Fibroblast of villous mesenchyme (primary cell): Measurements from ENCODE around the gene UBE2V1. TPM values are rescaled to one million over a fixed set of nuclear protein-coding genes. Genes with fewer than 3 reads are reported as not detected.
"Not testable (repeated sequence)": the region's sequence is repeated elsewhere in the genome, so short reads cannot be mapped to it uniquely, and the experiment has no call there.

ENCODE experiments used
- DNase-seq: peaks from one replicate; pipeline ENCODE4 v3.0.0-alpha.2; 2010; ENCODE audit warnings: low read depth
- H3K4me3 ChIP-seq: 2 replicates; pipeline ENCODE4 v1.5.1; 2011; ENCODE audit warnings: low read depth, mild to moderate bottlenecking, low read length
- total RNA-seq: library from RNA; depleted of rRNA; stranded (reverse); fragments of >200 nt; gene quantifications from 2 replicates; pipeline ENCODE4 v1.2.3, GENCODE V29; 2012
- TF ChIP-seq, protein P1 (sequence below): IDR thresholded peaks from 2 replicates; pipeline ENCODE4 v1.5.1; 2012; ENCODE audit warnings: low read depth, mild to moderate bottlenecking, low read length; ENCODE audit not compliant: insufficient read depth

UBE2V1 gene
- total RNA-seq, result 88.1 and 90.2 TPM in 2 replicates

DNA sequence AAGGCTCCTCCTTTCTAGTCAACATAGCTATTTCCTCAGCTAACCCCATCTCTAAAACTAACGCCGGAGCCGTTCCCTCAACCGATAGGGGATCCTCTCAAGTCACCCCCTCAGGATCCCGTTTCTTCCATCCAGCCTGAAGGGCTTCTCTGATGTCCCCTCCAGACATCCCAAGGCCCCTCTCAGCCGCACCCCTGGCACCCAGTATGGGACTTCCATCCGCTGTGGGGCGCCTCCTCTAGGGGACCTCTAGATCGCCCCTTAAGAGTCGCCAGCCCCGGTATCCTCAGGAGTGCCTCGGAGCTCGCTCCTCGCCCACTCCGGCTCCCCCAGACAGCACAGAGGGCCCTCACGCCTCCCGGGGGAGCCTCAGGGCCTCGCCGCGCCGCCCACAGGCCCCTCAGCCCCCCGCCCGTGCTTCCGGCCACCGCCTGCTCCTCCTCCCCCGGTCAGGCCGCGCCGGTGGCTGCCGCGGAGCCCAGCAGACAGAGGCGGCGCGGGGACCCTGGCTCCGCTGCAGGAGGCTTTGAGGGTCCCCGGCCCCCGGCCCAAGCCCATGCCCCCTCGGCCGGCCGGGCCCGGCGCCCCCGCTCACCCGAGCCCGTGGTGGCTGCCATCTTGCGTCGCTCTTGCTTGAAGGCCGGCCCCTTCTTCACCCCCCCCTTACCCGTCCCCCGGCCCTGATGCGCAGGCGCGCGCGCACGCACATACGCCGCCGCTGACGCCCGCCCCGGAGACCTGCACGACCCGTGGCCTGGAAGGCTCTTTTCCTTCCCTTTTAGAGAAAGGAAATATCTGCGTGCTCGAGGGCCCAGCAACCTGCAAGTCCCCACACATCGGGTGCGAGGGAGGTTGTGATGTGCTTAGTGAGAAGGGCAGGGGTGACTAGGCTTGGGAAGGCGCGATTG is at the start of gene UBE2V1:
UBE2V1 (minus strand) TSS at position 639 of the 908 bp plus-strand sequence; CDS start at position 617, 22 bp downstream.
- TF ChIP-seq, protein P1, sequence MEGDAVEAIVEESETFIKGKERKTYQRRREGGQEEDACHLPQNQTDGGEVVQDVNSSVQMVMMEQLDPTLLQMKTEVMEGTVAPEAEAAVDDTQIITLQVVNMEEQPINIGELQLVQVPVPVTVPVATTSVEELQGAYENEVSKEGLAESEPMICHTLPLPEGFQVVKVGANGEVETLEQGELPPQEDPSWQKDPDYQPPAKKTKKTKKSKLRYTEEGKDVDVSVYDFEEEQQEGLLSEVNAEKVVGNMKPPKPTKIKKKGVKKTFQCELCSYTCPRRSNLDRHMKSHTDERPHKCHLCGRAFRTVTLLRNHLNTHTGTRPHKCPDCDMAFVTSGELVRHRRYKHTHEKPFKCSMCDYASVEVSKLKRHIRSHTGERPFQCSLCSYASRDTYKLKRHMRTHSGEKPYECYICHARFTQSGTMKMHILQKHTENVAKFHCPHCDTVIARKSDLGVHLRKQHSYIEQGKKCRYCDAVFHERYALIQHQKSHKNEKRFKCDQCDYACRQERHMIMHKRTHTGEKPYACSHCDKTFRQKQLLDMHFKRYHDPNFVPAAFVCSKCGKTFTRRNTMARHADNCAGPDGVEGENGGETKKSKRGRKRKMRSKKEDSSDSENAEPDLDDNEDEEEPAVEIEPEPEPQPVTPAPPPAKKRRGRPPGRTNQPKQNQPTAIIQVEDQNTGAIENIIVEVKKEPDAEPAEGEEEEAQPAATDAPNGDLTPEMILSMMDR, result peak; percentile 39
- H3K4me3 ChIP-seq, result peak within 1 kb of the TSS; percentile 85
- DNase-seq, result peak; percentile 93

DNA sequence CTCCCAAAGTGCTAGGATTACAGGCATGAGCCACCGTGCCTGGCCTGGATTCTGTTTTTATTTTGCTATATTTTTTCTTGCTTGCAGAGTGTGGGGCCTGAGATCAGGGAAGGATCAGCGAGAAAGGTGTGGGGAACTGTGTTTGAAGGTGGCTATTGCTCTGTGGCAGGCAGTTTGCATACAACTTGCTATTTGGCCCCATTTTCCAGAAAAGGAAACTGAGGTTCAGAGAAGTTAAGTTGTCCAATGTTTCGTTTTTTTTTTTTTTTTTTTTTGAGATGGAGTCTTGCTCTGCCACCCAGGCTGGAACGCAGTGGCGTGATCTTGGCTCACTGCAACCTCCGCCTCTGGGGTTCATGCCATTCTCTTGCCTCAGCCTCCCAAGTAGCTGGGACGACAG is 48.5 kb upstream of the UBE2V1 start:
- H3K4me3 ChIP-seq, DNase-seq: not testable (repeated sequence)

DNA sequence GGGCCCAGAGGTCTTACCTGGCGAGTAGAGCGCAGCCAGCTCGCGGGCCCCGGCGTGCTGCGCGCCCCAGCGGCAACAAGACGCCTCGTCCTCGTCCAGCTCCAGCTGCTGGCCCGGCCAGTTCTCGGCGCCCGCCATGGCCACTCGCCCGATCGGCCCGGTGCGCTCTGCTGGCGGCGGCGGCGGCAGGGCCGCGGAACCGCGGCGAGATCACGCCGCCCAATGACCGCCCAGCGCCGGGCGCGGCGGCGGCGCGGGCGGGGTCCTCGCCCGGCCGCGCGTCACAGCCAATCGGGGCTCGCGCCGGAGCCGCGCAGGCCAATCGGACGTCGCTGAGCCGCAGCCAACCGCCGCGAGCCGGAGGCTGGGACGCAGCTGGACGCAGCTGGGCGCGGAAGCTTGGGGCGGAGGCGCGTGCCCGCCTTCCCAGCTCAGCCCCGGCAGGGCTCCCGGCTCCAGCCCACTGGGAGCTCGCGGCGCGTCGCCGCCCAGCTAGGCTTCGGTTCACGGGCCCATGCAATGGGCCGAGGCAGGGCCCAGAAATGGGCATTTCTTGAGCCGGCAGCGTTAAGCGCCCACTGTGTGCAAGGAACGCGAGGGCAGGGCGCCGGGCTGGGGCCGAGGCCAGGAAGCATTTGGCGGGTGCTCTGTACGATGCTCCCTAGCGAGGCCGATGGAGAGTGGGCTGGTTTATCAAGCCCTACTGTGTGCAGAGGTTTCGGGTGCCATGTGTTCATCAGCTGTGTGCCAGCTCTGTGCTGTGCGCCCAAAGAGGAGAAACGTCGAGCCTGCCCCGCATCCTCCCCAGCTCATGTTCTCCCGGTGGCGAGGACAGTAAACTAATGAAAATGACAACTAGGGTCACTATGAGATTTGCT is 40.8 kb upstream of the UBE2V1 start, which contains the start of gene PEDS1:
PEDS1 (minus strand) TSS at position 224 of the 878 bp plus-strand sequence; CDS start at position 138, 86 bp downstream.
- DNase-seq, result peak; percentile 91
- TF ChIP-seq, protein P1, result no peak
- peak within 1 kb of the TSS; percentile 85 for H3K4me3 ChIP-seq

DNA sequence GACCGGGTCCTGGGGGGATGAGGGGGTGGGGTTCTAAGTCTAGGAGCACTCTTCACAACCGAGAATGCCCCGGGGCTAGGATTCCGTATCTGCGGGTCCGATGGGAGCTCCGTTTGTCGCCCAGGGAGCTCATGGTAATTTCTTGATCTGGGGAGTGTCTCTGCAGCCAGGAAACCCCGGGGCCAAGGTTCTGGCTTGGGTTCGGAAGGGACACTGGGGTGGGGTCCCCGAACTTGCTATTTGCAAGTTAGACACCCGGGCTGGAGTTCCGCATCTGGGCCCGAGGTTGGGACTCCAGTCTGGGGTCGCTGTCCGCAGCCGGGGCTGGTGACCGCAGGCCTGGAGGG is 40.2 kb upstream of the UBE2V1 start:
- TF ChIP-seq, protein P1, result no peak
- H3K4me3 ChIP-seq, result peak overlapping the region; percentile 85
- no peak for DNase-seq

DNA sequence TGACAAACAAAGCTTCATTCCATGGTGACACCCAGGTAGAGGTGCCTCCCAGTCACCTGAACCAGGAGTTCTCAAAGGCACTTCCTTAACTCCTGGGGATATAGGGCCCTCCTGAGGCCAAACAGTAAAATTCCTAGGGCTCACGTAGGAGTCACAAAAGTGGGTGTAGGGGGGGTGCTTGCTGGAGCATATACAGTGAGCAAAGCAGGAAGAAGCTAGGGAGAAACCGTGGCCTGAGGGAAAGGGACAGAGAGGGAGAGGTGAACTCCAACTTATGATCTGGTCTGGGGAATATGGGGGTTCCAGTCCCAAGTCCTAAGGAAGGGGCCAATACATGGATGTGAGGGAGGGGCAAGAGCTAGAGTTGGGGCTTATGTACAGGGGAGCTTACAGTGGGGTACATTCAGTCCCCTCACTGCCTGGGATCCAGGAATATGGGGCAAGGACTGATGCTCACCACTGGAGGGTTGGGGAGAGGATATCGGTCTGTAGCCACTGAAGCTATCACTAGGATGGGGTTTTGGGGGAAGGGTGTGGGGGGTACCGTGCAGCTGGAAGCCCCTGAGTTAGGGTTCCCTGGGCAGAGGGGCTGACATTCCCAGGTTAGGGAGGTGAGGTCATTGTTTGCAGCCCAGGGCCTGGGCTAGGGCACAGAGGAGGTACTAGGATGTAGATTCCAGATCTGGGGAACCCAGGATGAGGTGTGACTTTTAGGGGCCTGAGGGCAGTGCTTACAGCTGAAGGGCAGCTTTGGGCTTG is 39.6 kb upstream of the UBE2V1 start:
- H3K4me3 ChIP-seq, result peak overlapping the region; percentile 85
- TF ChIP-seq, protein P1, result no peak
- DNase-seq, result no peak

DNA sequence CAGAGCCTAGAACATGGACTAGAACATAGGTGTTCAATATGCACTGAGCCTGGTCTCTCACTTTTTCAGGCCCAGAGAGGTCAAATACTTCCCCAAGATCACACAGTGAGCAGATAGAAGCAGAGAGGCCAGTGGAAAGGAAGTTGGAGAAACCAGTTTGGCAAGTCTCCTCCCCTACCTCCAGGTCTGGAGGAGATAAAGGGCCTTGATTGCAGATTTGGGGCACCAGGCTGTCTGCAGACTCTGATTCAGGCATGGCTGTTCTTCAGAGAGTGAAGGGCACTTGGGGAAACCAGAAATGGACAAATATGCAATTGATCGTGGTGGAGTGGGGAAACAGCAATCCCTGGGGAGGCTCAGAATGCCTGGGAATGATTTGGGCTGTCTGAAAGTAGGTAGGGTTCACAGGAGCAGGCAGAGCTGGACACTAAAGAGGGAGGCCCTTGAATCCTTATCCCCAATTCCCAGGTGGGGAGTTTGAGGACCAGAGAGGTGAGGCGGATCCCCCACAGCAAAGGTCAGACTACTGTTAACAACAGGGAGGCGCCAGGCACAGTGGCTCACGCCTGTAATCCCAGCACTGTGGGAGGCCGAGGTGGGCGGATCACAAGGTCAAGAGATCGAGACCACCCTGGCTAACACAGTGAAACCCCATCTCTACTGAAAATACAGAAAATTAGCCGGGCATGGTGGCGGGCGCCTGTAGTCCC is 38.2 kb upstream of the UBE2V1 start:
- TF ChIP-seq, protein P1, result no peak
- DNase-seq, result no peak
- peak overlapping the region; percentile 12 for H3K4me3 ChIP-seq
